ENCODE data around the gene IQCE. TPM values are rescaled to one million over a fixed set of nuclear protein-coding genes. Genes with fewer than 3 reads are reported as not detected.

The IQCE gene
- total RNA-seq, 4 donors from 2014 or later: 10.5 to 18.6 (median 12.8) TPM

GRCh38 chr7:2540133-2540532 is 18.6 kb upstream of the IQCE start:
- H3K4me3 ChIP-seq (ENCODE audit: low read depth, poor library complexity, severe bottlenecking): no peak overlapping the region
- 77 to 93% methylated on average over 5 to 7 of the region's 7 CpGs for WGBS, 2 donors
- no peak for TF ChIP-seq CTCF (IDR thresholded peaks at IDR 0.05)
- no peak for TF ChIP-seq POLR2A (IDR thresholded peaks at IDR 0.05)
- DNase-seq (ENCODE audit: low spot score in 2 of 2): no peak
- intact Hi-C loops (cut with DNase I; ENCODE audit: low total_unique reads): no loop called here

- no peak for DNase-seq (ENCODE audit: low spot score in 2 of 2)
- 90 to 91% methylated on average over 16 to 19 of the region's 19 CpGs for WGBS, 2 donors
- H3K4me3 ChIP-seq (ENCODE audit: low read depth, poor library complexity, severe bottlenecking): no peak overlapping the region
- TF ChIP-seq CTCF (IDR thresholded peaks at IDR 0.05) (no peak), POLR2A (IDR thresholded peaks at IDR 0.05) (no peak)
- intact Hi-C loops (cut with DNase I; ENCODE audit: low total_unique reads): no loop called here
Measured at GRCh38 chr7:2540641-2541051, 18.1 kb upstream of the IQCE start.

GRCh38 chr7:2541291-2542010 is 17.3 kb upstream of the IQCE start:
- DNase-seq (ENCODE audit: low spot score in 2 of 2): no peak
- WGBS, 2 donors: 91 to 93% methylated on average over 23 to 30 of the region's 40 CpGs
- intact Hi-C loops (cut with DNase I; ENCODE audit: low total_unique reads): no loop called here
- no peak for TF ChIP-seq POLR2A (IDR thresholded peaks at IDR 0.05)
- TF ChIP-seq CTCF (IDR thresholded peaks at IDR 0.05): no peak
- H3K4me3 ChIP-seq (ENCODE audit: low read depth, poor library complexity, severe bottlenecking): no peak overlapping the region

GRCh38 chr7:2542011-2542915 is 16.5 kb upstream of the IQCE start:
- 89 to 91% methylated on average over 12 to 23 of the region's 25 CpGs for WGBS, 2 donors
- DNase-seq (ENCODE audit: low spot score in 2 of 2): no peak
- H3K4me3 ChIP-seq (ENCODE audit: low read depth, poor library complexity, severe bottlenecking): no peak overlapping the region
- no peak for TF ChIP-seq CTCF (IDR thresholded peaks at IDR 0.05)
- no peak for TF ChIP-seq POLR2A (IDR thresholded peaks at IDR 0.05)
- intact Hi-C loops (cut with DNase I; ENCODE audit: low total_unique reads): no loop called here

- WGBS, 2 donors: 88 to 92% methylated on average over 29 to 52 of the region's 53 CpGs
- TF ChIP-seq POLR2A (IDR thresholded peaks at IDR 0.05): no peak
- TF ChIP-seq CTCF (IDR thresholded peaks at IDR 0.05): no peak
- intact Hi-C loops (cut with DNase I; ENCODE audit: low total_unique reads): no loop called here
- no peak for DNase-seq (ENCODE audit: low spot score in 2 of 2)
- no peak overlapping the region for H3K4me3 ChIP-seq (ENCODE audit: low read depth, poor library complexity, severe bottlenecking)
Measured at GRCh38 chr7:2542916-2543871, 15.6 kb upstream of the IQCE start.
